ENCODE data around the gene PKHD1.

The PKHD1 gene

GRCh38 chr6:51678905-51679620 lies 408.4 kb downstream of the PKHD1 start:
- DNase-seq (ENCODE audit: low spot score) = no peak

GRCh38 chr6:51678274-51678673 lies 409.1 kb downstream of the PKHD1 start:
- no peak for DNase-seq (ENCODE audit: low spot score)

- DNase-seq (ENCODE audit: low spot score) = no peak
Observed at GRCh38 chr6:51675922-51676275, 411.5 kb downstream of the PKHD1 start.

- DNase-seq (ENCODE audit: low spot score) = no peak
Observed at GRCh38 chr6:51675020-51675921, 412.1 kb downstream of the PKHD1 start.

- no peak for DNase-seq (ENCODE audit: low spot score)
Observed at GRCh38 chr6:51663525-51663924, 423.9 kb downstream of the PKHD1 start.

GRCh38 chr6:51660767-51661166 lies 426.6 kb downstream of the PKHD1 start:
- DNase-seq (ENCODE audit: low spot score) = no peak

GRCh38 chr6:51657491-51657890 lies 429.9 kb downstream of the PKHD1 start:
- DNase-seq (ENCODE audit: low spot score) = no peak

- no peak for DNase-seq (ENCODE audit: low spot score)
Observed at GRCh38 chr6:51655517-51655916, 431.9 kb downstream of the PKHD1 start.

GRCh38 chr6:51654647-51655046 lies 432.8 kb downstream of the PKHD1 start:
- DNase-seq (ENCODE audit: low spot score) = no peak

- DNase-seq (ENCODE audit: low spot score) = no peak
Observed at GRCh38 chr6:51651132-51651817, 436.1 kb downstream of the PKHD1 start.

GRCh38 chr6:51648774-51649173 lies 438.6 kb downstream of the PKHD1 start:
- no peak for DNase-seq (ENCODE audit: low spot score)

- DNase-seq (ENCODE audit: low spot score) = no peak
Observed at GRCh38 chr6:51648236-51648635, 439.2 kb downstream of the PKHD1 start.

- no peak for DNase-seq (ENCODE audit: low spot score)
Observed at GRCh38 chr6:51644426-51644825, 443.0 kb downstream of the PKHD1 start.

- no peak for DNase-seq (ENCODE audit: low spot score)
Observed at GRCh38 chr6:51640021-51640420, 447.4 kb downstream of the PKHD1 start.

GRCh38 chr6:51633424-51633823 lies 454.0 kb downstream of the PKHD1 start:
- DNase-seq (ENCODE audit: low spot score) = no peak

- DNase-seq (ENCODE audit: low spot score) = no peak
Observed at GRCh38 chr6:51630011-51630410, 457.4 kb downstream of the PKHD1 start.

- DNase-seq (ENCODE audit: low spot score) = no peak
Observed at GRCh38 chr6:51626391-51626790, 461.0 kb downstream of the PKHD1 start.

- no peak for DNase-seq (ENCODE audit: low spot score)
Observed at GRCh38 chr6:51625566-51625965, 461.8 kb downstream of the PKHD1 start.

GRCh38 chr6:51620971-51621370 lies 466.4 kb downstream of the PKHD1 start:
- no peak for DNase-seq (ENCODE audit: low spot score)

GRCh38 chr6:51619042-51619799 lies 468.2 kb downstream of the PKHD1 start:
- DNase-seq (ENCODE audit: low spot score) = no peak

GRCh38 chr6:51618563-51618962 lies 468.9 kb downstream of the PKHD1 start:
- DNase-seq (ENCODE audit: low spot score) = no peak

- no peak for DNase-seq (ENCODE audit: low spot score)
Observed at GRCh38 chr6:51617751-51618150, 469.7 kb downstream of the PKHD1 start.
